ENCODE data around the gene INAFM1. TPM values are rescaled to one million over a fixed set of nuclear protein-coding genes. Genes with fewer than 3 reads are reported as not detected.

Gene INAFM1
- total and polyA plus RNA-seq, 9 of the 15 experiments (the other 6 are each of a cell fraction or from before 2014, with no cell fraction given), result 0.71 to 30.9 (median 3.1) TPM

DNA sequence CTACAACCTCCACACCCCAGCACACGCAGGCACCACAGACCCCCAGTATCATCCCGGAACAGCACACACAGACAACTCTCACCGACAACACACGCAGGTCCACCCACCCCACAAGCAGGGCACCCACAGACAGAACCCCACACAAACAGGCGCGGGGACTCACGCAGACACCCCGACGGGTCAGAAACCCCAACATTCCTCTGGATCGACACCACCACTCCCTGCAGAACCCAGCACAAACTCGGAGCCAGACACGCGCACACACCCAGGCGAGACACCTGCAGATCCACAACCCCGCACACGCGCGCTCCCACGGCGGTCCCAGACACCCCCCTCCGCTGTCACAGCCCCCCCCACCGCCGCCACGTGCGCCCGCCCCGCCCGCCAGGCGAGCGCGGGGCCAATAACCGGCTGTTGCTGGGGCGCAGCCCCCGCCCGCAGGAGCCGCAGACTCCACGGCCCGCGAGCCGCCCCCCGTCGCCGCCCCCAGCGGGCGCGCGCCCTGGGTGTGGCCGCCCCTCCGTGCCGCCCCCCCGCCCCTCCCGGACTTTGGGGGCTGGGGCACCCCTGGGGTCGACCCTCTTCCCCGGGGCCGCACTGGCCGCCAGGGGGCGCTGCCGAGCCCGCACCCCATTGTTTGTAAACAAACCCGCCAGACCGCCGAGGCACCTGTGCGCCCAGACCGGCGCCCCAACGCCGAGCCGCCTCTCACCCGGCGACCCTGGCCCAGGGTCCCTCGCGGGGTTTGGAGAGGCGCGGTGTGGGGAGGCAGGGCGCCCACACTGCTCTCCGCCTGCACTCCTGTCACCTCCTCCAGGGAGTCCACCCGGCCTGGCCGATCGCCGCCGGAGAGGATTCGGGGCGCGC lies 44.4 kb upstream of the INAFM1 start (continued):
- TF ChIP-seq, protein P1, sequence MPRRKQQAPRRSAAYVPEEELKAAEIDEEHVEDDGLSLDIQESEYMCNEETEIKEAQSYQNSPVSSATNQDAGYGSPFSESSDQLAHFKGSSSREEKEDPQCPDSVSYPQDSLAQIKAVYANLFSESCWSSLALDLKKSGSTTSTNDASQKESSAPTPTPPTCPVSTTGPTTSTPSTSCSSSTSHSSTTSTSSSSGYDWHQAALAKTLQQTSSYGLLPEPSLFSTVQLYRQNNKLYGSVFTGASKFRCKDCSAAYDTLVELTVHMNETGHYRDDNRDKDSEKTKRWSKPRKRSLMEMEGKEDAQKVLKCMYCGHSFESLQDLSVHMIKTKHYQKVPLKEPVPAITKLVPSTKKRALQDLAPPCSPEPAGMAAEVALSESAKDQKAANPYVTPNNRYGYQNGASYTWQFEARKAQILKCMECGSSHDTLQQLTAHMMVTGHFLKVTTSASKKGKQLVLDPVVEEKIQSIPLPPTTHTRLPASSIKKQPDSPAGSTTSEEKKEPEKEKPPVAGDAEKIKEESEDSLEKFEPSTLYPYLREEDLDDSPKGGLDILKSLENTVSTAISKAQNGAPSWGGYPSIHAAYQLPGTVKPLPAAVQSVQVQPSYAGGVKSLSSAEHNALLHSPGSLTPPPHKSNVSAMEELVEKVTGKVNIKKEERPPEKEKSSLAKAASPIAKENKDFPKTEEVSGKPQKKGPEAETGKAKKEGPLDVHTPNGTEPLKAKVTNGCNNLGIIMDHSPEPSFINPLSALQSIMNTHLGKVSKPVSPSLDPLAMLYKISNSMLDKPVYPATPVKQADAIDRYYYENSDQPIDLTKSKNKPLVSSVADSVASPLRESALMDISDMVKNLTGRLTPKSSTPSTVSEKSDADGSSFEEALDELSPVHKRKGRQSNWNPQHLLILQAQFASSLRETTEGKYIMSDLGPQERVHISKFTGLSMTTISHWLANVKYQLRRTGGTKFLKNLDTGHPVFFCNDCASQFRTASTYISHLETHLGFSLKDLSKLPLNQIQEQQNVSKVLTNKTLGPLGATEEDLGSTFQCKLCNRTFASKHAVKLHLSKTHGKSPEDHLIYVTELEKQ (CRISPR knock-in tag; IDR thresholded peaks at IDR 0.05), result no peak
- 0 out of 2 replicates have a peak, but pooled peaks have one; percentile 6 for TF ChIP-seq TAL1 (IDR thresholded peaks at IDR 0.05)
- 0 out of 2 replicates have a peak, but pooled peaks have one; percentile 76 for TF ChIP-seq PTBP1 (IDR thresholded peaks at IDR 0.05; ENCODE audit: low read depth, low read length)
- TF ChIP-seq OTX1 (CRISPR knock-in tag; IDR thresholded peaks at IDR 0.05), result 0 out of 2 replicates have a peak, but pooled peaks have one; percentile 75
- TF ChIP-seq, protein P2, sequence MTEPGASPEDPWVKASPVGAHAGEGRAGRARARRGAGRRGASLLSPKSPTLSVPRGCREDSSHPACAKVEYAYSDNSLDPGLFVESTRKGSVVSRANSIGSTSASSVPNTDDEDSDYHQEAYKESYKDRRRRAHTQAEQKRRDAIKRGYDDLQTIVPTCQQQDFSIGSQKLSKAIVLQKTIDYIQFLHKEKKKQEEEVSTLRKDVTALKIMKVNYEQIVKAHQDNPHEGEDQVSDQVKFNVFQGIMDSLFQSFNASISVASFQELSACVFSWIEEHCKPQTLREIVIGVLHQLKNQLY (CRISPR knock-in tag; conservative IDR thresholded peaks at IDR 0.05), result no peak
- no peak for TF ChIP-seq DDX20 (tag; IDR thresholded peaks at IDR 0.05; ENCODE audit: low read depth)
- no peak; the same call in 1 of the 2 replicates for TF ChIP-seq ZC3H4 (CRISPR knock-in tag; IDR thresholded peaks at IDR 0.05; ENCODE audit: borderline replicate concordance)
- no peak for TF ChIP-seq TSC22D4 (tag; IDR thresholded peaks at IDR 0.05)
- TF ChIP-seq CHD2 (IDR thresholded peaks at IDR 0.05; ENCODE audit: low read depth, low read length), result no peak
- no peak for TF ChIP-seq ZNF146 (CRISPR knock-in tag; IDR thresholded peaks at IDR 0.05; ENCODE audit: unreplicated experiment)
- 0 out of 2 replicates have a peak, but pooled peaks have one; percentile 45 for TF ChIP-seq ZNF12 (CRISPR knock-in tag; IDR thresholded peaks at IDR 0.05)
- no peak for TF ChIP-seq CCAR2 (IDR thresholded peaks at IDR 0.05; ENCODE audit: low read depth, low read length)
- no peak for TF ChIP-seq ZFPM2 (CRISPR knock-in tag; IDR thresholded peaks at IDR 0.05)
- no peak for TF ChIP-seq PPARD (CRISPR knock-in tag; IDR thresholded peaks at IDR 0.05)
- TF ChIP-seq, protein P3, sequence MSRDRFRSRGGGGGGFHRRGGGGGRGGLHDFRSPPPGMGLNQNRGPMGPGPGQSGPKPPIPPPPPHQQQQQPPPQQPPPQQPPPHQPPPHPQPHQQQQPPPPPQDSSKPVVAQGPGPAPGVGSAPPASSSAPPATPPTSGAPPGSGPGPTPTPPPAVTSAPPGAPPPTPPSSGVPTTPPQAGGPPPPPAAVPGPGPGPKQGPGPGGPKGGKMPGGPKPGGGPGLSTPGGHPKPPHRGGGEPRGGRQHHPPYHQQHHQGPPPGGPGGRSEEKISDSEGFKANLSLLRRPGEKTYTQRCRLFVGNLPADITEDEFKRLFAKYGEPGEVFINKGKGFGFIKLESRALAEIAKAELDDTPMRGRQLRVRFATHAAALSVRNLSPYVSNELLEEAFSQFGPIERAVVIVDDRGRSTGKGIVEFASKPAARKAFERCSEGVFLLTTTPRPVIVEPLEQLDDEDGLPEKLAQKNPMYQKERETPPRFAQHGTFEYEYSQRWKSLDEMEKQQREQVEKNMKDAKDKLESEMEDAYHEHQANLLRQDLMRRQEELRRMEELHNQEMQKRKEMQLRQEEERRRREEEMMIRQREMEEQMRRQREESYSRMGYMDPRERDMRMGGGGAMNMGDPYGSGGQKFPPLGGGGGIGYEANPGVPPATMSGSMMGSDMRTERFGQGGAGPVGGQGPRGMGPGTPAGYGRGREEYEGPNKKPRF (IDR thresholded peaks at IDR 0.05; ENCODE audit: low read depth, low read length), result no peak
- TF ChIP-seq ZNF184 (CRISPR knock-in tag; IDR thresholded peaks at IDR 0.05), result no peak
- no peak for TF ChIP-seq ZNF445 (CRISPR knock-in tag; IDR thresholded peaks at IDR 0.05; ENCODE audit: low read depth)
- TF ChIP-seq, protein P4, sequence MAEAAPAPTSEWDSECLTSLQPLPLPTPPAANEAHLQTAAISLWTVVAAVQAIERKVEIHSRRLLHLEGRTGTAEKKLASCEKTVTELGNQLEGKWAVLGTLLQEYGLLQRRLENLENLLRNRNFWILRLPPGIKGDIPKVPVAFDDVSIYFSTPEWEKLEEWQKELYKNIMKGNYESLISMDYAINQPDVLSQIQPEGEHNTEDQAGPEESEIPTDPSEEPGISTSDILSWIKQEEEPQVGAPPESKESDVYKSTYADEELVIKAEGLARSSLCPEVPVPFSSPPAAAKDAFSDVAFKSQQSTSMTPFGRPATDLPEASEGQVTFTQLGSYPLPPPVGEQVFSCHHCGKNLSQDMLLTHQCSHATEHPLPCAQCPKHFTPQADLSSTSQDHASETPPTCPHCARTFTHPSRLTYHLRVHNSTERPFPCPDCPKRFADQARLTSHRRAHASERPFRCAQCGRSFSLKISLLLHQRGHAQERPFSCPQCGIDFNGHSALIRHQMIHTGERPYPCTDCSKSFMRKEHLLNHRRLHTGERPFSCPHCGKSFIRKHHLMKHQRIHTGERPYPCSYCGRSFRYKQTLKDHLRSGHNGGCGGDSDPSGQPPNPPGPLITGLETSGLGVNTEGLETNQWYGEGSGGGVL (CRISPR knock-in tag; IDR thresholded peaks at IDR 0.05), result no peak
- peak; percentile 61 for TF ChIP-seq PHB2 (IDR thresholded peaks at IDR 0.05; ENCODE audit: low read depth)
- TF ChIP-seq BRCA1 (IDR thresholded peaks at IDR 0.05), result no peak
- no peak for TF ChIP-seq BRCA1 (CRISPR knock-in tag; IDR thresholded peaks at IDR 0.05)

All from K562 (cell line).